ENCODE results near the gene ICE2. TPM values are rescaled to one million over a fixed set of nuclear protein-coding genes. Genes with fewer than 3 reads are reported as not detected.
"Not testable (repeated sequence)": the region's sequence is repeated elsewhere in the genome, so short reads cannot be mapped to it uniquely, and the experiment has no call there.

ICE2 gene
- total RNA-seq, 1 donor from 2014 or later = 32.1 TPM

- Mint-ChIP-seq H3K4me3 (ENCODE audit: unreplicated experiment) (no peak overlapping the region), H3K4me1 (ENCODE audit: low read depth) (peaks cover 58% of the 10 kb centered on the region), H3K27me3 (ENCODE audit: low read depth) (no peaks in the 10 kb centered on the region), H3K36me3 (ENCODE audit: low read depth) (no peaks in the 10 kb centered on the region), H3K27ac (ENCODE audit: unreplicated experiment) (no peak overlapping the region), H3K9me3 (ENCODE audit: low read depth) (no peaks in the 10 kb centered on the region)
- DNase-seq (ENCODE audit: low spot score) = no peak
- no peak for TF ChIP-seq CTCF (IDR thresholded peaks at IDR 0.05)
Observed at GRCh38 chr15:60417112-60417511, 61.8 kb downstream of the ICE2 start.

DNA sequence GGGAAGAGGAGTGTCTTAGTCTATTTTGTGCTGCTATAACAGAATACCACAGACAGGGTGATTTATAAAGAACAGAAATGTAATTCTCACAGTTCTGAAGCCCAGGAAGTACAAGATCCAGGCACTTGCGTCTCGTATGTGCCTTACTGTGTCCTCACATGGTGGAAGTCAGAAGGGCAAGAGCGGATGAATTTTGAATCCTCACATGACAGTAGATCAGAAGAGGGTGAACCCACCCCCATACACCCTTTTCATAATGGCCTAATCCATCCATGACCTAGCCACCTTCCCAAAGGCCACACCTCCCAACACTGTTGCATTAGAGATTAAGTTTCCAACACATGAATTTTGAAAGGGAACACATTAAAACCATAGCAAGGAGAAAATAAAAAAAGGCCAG is 62.5 kb downstream of the ICE2 start:
- Mint-ChIP-seq H3K27me3 (ENCODE audit: low read depth) (no peaks in the 10 kb centered on the region), H3K9me3 (ENCODE audit: low read depth) (no peaks in the 10 kb centered on the region), H3K27ac (ENCODE audit: unreplicated experiment) (no peak overlapping the region), H3K36me3 (ENCODE audit: low read depth) (no peaks in the 10 kb centered on the region), H3K4me1 (ENCODE audit: low read depth) (peaks cover 56% of the 10 kb centered on the region), H3K4me3 (ENCODE audit: unreplicated experiment) (no peak overlapping the region)
- no peak for TF ChIP-seq CTCF (IDR thresholded peaks at IDR 0.05)
- no peak for DNase-seq (ENCODE audit: low spot score)

DNA sequence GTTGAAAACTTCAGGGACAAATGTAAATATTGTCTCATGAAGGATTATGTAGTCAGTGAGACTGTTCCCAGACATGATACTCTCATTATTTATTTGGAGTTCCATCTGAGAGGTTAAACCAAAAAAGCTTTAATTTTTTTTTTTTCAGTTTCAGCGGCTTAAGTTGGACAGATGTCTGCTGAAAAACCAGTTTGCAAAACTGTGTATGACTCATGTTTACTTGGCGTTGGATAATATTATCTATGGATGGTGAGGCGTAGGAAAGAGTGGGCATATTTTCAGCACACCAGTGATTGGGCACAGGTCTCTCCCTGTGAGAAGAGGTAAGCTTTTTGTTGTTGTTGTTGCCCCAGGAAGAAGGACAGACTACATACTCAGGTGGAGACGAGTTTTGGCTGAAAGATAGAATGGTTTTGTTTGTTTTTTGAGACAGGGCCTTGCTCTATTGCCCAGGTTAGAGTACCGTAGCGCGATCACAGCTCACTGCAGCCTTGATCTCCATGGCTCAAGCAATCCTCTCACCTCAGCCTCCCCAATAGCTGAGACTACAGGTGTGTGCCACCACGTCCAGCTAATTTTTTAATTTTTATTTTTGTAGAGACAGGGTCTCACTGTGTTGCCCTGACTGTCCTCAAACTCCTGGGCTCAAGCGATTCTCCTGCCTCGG is 64.8 kb downstream of the ICE2 start:
- no peaks in the 10 kb centered on the region for H3K36me3 Mint-ChIP-seq (ENCODE audit: low read depth)
- H3K9me3 Mint-ChIP-seq (ENCODE audit: low read depth) = no peaks in the 10 kb centered on the region
- DNase-seq (ENCODE audit: low spot score) = no peak
- peak overlapping the region; percentile 86 for H3K27ac Mint-ChIP-seq (ENCODE audit: unreplicated experiment)
- no peak overlapping the region for H3K4me3 Mint-ChIP-seq (ENCODE audit: unreplicated experiment)
- H3K4me1 Mint-ChIP-seq (ENCODE audit: low read depth) = peaks cover 34% of the 10 kb centered on the region
- TF ChIP-seq CTCF (IDR thresholded peaks at IDR 0.05) = no peak
- H3K27me3 Mint-ChIP-seq (ENCODE audit: low read depth) = no peaks in the 10 kb centered on the region

DNA sequence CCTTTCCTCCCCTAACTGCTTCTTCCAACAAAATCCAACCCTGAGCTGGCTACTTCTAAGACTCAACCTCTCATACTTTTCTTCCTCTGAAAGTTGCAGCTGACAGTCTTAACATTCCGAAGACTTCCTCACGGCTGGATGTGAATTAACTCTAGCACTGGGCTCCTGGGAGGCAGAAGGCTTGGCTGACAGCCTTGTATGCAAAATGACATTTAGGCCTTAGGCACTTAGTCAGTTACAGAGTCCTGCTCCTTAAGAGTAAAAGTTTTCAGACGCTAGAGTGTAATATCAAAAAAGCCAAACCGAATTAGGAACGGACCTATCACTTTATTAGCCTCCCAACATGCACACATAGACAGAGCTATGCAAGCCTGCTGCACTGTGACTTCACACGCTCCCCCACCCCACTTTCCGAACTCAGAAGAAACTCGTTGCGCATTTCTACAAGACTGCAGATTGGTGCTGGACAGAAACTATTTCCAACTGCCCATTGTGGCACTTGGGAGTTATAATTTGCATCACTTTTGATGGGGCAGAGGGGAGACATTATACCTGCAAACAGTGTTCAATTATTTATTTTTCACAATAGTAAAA is 65.6 kb downstream of the ICE2 start:
- DNase-seq (ENCODE audit: low spot score) = no peak
- H3K4me3 Mint-ChIP-seq (ENCODE audit: unreplicated experiment) = no peak overlapping the region
- peak overlapping the region; percentile 86 for H3K27ac Mint-ChIP-seq (ENCODE audit: unreplicated experiment)

DNA sequence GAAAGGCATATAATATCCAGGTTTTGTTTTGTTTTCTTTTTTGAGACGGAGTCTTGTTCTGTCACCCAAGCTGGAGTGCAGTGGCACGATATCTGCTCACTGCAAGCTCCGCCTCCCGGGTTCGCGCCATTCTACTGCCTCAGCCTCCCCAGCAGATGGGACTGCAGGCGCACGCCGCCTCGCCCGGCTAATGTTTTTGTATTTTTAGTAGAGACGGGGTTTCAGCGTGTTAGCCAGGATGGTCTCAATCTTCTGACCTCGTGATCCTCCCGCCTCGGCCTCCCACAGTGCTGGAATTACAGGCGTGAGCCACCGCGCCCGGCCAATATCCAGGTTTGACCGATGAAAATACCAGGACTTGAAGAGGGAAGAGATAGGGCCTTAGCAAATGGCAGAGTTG is 66.1 kb downstream of the ICE2 start:
- peaks cover 40% of the 10 kb centered on the region for H3K4me1 Mint-ChIP-seq (ENCODE audit: low read depth)
- H3K4me3 Mint-ChIP-seq (ENCODE audit: unreplicated experiment); DNase-seq (ENCODE audit: low spot score); H3K36me3 Mint-ChIP-seq (ENCODE audit: low read depth); H3K27me3 Mint-ChIP-seq (ENCODE audit: low read depth); H3K9me3 Mint-ChIP-seq (ENCODE audit: low read depth): not testable (repeated sequence)
- peak overlapping the region; percentile 86 for H3K27ac Mint-ChIP-seq (ENCODE audit: unreplicated experiment)

More for the DNA sequence above, 65.6 kb downstream of the ICE2 start:
- no peaks in the 10 kb centered on the region for H3K9me3 Mint-ChIP-seq (ENCODE audit: low read depth)
- H3K36me3 Mint-ChIP-seq (ENCODE audit: low read depth) = no peaks in the 10 kb centered on the region
- TF ChIP-seq CTCF (IDR thresholded peaks at IDR 0.05) = no peak
- no peaks in the 10 kb centered on the region for H3K27me3 Mint-ChIP-seq (ENCODE audit: low read depth)
- peaks cover 40% of the 10 kb centered on the region for H3K4me1 Mint-ChIP-seq (ENCODE audit: low read depth)

All from chondrocyte (in vitro differentiated cells).